Lung microvascular endothelial cell (primary cell): Measurements from ENCODE around the gene ZNF526. TPM values are rescaled to one million over a fixed set of nuclear protein-coding genes. Genes with fewer than 3 reads are reported as not detected.

Experiments used
- DNase-seq, 2 donors: peaks; one replicate each; pipeline versions ENCODE4 v3.0.0 to v3.0.0-alpha.2; 2010; ENCODE audit warnings: low read depth in 2 of 2
- total RNA-seq: library from RNA; depleted of rRNA; stranded (reverse); fragments of >200 nt; gene quantifications from 2 replicates; pipeline ENCODE4 v1.2.1, GENCODE V29; 2014

Gene ZNF526
- total RNA-seq, 1 donor from 2014 or later = 6.5 TPM

DNA sequence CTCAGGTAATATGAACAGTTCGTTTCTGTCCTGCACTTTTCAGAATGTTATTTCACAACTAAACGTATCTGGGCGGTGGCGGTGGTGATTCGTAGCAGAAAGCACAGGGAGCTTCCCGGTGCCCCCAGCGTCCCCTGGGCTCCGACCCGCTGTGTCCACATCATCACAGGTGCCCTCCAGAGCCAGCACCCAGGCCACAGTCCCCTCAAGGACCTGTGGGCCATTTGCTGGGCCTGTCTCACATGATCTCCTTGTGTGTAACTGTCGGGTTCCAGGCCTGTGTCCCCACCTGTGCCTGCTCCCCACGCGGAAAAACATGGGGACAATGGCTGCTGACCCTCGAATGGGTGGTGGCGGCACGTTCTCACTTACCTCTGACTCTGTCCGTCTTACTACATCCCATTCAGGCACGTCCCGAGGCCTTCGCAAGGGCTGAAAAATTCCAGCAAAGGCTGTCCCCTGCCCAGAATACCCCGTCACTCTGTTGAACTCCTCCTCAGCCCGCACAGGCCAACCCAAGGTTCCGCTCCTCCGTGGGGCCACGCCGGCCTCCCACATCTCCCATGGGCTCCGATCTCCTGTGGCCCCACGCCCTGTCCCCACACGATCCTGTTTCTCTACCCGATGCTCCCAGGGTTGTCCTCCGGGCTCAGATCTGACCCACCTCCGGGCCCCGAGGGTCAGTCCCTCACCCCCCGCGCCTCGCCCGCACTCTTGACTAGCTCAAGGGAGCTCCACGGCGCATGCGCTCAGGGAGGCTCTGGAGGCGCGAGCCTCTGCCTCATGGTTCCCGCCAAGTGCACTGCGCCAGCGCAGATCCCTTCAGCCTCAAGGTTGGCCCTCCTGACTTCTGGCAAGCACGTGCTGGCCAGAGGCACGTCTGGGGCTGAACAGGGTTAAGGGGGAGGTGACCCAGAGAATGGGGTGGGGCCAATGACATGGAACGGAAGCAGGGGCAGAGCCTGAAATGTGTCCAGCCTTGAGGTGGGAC lies 23.8 kb upstream of the ZNF526 start:
- DNase-seq = no peak

DNA sequence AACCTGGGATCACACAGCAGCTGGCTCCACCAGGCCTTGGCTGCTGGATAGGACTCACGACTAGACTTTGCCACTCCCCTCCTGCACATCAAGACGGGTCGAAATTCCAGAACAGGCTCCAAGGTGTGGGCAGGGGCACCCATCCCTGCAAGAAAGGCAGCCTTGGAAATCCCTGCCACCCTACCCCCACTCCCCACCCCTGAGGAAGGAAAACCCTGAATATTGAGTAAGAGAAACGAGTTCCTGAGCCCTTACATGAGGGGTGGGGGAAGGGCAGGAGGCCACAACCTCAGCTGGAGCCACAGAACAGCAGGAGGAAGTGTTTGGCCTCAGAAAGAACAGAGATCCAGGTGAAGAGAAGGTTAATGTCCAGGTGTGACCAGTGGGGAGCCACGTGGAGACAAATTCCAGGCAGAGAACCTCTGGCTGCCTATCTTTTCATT lies 22.7 kb upstream of the ZNF526 start:
- no peak for DNase-seq

DNA sequence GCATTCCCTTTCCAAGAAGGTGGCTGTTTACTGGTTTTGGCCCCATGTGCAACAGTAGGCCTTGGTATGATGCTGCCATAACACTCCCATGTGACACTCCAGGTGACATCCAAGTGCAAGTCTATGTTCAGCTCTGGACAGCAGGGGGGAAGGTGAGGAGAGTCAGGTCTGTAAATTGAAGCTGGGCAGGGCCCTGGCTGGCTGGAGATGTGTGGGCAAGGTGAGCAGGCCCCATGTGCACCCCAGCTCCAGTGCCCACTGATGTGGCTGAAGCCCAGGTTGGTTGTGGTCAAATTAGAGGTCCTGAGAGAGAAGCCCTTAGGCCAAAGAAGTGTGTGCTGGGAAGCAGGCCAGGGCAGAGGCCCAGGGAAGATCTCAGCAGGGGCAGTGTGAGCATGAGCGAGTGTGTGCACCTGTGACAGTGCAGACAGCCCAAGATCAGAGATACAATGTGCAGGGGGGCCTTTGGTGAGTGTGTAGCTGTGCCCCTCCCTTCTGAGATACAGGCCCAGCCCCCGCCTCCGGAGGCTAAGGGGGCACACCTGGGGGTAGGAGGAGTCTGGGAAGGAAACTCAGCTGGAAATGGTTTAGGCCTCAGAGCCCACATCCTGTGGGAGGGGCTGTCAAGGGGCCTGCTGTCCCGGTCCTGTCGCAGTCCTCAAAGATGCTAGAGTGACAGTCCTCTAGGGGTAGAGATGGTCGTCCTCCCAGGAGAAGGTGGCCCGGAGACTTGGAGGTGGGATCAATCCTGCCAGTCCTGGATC lies 21.3 kb upstream of the ZNF526 start:
- DNase-seq = no peak

DNA sequence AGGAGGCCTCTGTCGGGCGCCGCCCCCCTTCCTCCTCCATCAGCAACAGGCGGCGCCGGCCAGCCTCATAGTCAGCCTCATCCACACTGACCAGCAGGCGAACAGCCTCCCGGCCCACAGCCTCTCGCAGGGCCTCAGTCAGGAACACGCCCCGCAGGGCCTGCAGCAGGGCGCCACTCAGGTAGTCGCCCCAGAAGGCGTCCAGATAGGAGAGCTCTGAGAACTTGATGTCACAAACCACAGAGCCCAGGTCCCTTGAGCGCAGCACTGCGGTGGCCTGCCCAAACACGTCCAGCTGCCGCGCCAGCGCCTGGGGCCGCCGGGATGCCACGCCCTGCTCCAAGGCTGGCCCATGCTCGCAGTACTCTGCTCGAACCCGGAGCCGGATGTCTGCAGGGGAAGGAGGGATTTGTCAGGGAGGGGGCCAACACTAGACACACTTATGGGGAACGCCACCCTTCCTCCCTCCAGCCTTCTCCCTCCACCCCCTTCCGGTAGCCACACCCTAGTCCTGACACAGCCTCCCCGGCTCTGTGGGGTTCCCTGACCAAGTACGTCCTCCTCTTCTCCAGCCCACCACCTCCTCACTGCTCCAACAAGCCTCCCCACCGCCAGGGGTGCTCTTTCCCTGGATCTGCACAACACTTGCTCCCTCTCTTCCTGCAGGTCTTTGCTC lies 20.5 kb upstream of the ZNF526 start:
- no peak for DNase-seq

DNA sequence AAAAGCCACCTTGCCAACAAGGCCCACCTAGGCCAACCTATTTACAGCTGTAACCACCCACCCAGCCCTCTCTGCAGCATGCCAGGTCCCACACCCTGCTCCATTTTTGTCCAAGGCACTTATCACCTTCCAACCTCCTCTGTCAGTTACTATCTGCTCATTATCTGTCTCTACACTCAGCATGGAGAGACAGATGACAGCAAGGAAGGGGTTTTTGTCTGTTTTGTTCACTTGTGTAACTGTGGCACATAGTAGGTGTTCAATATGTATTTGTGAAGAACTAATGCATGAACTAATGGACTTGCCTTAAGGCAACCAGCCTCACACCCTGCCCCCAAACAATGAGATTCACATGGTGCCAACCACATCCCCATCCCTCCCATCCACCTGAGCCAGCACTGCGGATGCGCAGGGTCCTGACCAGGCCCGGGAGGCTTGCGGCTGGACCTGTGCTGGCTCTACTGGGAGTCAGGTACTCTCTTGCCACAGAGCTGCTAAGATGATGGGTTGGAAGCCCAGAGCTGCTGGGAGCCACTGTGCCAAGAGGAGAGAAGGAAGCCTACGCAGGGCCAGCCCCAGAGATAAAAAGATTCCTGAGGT lies 19.9 kb upstream of the ZNF526 start:
- no peak for DNase-seq

DNA sequence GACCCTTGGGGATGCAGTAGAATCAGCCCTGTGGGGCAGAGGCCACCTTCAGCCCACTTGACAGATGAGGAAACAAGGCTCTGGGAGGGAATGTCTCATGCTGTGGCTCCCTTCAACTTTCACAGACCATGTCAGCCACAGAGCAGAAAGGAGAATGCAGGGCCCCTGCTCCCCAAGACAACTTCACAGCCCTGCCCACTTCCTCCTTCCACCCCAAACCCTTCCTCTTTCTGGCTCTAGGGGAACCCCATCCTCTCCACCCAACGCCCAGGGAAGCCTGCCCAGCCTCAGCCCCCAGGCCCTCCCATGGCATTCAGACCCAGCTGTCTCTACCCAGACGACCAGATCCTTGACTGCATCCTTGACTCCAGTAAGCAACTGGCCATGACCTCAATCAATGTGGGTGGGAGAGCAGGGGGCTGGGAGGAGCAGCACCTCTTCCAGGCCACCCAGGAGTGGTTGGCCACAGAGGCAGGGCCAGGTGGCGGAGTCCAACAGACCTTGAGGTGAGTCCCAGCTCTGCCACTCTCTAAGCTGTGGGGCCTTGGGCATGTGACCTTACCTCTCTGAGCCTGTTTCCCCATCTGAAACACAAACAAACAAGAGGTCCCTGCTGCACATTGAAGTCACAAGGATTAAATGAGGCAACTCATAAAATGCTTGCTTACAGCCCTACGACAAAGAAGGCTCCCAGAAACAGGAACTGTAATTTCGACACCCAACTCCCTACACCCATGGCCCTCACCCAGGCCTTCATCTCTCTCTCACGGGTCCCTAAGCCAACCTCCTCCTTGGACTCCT lies 18.4 kb upstream of the ZNF526 start:
- DNase-seq = no peak

DNA sequence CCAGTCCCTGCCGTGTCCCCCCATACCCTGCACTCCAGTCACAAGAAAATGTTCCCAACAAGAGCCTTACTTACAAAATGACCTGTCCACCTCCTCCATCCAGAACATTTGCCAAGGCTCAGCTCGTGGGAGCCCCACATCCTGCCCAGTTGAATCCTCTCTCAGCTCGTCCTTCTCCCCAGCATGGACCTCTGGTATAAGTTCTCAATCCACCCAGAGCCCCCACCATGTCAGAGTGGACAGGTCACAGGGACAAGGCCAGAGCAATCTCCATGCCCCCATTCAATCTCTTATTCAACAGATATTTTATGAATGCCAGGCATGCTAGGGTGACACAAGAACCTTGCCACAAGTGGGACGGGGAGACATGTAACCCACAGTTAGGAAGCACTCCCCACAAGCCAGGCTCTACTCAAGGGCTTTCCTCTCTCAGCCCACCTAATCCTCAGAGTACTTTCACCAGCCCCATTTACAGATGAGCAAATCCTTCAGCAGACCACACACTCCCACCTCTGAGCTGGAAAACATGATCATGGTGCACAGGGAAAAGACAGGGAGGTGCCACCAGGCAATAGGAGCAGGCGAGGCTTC lies 17.7 kb upstream of the ZNF526 start:
- no peak for DNase-seq

DNA sequence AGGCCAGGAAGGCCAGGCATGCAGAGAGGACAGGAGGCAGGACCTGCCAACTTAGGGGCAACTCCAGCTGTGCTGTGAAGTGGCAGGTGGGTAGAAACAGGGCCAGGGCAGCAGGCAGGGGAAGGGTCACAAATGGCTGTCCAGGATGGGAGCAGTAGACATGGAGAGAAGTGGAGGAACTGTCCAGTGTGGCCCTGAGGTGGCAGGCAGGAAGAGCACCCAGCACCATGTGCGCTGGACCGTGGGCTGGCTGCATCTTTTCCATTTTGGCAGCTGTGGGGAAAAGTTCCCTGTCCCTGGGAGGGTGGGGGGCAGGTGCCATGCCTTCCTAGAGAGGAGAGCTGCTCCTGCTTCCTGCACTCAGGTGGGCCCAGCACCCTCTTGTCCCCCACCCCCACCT lies 16.4 kb upstream of the ZNF526 start:
- DNase-seq = no peak

DNA sequence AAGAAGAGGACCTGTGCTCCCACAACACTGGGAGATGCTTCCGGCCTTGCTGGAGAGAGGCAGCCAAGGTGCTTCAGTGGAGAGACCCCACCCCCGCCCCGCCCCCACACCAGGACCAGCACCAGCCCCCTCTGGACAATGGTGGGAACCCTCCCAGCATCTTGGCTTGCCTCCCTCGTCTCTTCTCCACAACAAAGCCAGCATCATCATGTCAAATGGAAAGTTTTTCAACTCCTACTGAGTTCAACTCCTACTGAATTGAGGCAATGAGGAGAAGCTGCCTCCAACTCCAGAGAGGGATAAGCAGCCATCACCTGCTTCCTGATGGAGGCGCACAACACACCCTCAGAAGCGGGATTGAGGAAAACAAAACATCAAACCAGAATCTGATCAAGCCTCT lies 15.4 kb upstream of the ZNF526 start:
- no peak for DNase-seq

DNA sequence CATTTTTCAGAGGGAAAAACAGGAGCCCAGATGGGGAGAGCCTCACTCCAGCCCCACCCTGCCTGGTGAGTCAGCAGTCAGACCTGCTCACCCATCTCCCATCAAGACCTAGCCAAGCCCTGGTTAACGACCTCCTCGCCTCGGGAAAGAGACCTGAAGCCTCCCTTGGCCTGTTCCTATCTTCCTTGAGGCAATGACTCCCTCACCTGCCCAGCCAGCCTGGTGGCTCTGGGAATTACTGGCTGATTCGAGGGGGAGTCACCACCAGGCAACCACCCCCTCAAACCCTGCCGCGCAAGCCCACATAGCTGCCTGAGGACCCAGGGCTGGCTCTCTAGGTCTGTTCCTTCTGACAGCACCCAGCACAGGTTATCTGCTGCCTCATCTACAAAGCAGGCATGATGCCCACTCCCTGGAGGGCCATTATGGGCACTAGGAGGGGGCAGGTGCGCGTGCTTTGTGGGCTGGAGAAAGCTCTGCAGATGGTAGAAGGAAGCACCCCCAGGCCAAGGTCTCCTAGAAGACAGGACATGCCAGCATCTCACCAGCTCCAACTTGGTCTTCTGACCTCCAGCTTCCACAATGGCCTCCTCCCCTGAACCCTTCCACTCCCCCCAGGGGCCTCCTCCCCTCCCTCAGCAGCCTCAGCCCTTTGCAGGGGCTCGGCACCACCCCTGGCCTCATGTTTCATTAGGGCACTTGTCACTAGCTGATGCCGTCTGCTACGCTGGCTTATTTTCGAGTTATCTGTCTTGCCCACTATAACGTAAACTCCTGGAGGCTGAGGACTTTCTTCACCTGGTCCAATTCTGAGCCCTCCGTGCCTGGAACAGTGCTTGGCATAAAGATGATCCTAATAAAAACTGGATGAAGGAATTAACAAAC lies 13.0 kb upstream of the ZNF526 start:
- DNase-seq = peak in 1 of 2 donors; percentile 26

DNA sequence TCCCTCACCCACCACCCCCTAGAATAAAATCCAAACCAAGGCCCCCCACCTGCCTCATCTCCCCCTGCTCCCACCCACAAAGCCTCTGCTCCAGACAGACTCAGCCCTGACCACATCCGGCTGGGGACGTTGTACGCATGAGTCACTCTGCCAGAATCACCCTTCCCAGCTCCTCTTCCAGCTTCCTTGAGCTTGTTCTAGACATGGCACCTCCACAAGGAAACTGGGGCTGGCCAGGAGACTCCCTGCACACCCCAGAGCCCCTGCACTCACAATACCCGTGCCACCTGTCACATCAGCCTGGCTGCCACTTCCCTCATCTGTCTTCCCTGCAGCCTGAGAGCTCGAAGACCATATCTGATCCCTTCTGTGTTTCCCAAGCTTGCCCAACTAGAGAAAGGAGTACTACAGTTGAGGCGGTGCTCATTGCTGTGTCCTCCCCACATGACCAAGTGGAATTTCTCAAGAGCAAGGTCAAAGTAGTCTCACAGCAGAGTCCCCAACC lies 12.3 kb upstream of the ZNF526 start:
- peak in 1 of 2 donors; percentile 85 for DNase-seq

DNA sequence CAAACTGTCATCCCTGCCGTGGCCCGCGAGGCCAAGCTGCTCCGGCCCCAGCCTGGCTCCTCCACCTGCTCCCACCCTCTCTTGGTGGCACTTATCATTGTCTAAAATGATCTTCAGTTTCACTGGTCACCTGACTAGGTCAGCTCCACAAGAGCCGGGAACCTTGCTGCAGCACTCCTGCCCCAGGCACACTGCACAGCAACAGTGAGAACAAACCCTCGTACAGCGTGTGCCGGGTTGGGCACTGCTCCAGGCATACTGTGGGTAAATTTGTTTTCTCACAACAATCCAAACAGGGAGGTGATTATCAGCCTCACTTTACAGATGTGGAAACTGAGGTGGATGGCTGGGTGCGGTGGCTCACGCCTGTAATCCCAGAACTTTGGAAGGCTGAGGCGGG lies 11.5 kb upstream of the ZNF526 start:
- no peak for DNase-seq

DNA sequence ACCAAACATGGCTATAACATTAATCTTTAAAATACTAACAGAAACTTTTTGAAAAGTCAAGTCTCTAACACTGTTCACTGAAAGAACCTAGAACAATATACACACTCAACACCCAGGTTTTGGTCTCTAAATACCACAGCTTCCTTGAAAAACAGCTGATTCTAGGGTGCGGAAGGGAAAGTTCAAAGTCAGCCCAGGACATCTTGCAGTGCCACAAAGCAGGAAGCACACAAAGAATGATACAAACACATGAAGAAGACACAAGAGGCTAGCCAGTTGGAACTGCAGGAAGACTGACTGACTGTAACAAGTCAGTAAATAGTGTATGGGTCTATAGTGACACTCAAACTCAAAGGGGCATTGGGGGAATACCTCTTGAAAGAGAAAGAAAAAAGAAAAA lies 7.2 kb upstream of the ZNF526 start:
- no peak for DNase-seq

DNA sequence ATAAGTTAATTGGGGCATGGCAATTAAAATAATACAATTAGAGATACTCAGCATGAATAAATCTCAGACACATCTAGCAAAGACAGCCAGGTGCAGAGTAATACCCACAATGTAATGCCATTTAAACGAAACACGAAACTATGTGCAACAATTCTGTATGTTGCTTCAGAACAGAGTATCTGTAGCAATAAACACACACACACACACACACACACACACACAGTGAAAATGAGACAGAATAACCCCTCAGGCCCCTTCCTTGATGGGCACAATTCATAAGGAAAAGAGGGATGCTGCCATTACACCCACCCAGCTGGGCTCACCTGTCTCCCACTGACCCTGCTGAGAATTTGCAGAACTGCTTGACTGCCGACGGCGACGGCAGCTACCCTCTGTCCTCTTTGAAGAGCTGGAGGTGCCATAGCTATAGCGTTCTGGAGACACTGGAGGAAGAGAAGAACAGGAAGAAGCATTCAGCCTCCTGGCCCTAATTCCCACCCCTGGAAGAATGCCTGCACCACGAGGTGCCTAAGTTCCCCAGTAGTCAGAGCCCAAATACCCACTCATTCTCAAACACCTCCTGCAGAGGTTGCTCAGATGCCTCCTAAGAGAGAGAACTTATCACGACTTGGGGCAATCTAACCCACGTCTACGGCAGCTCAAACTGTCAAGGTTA lies 5.2 kb upstream of the ZNF526 start:
- DNase-seq = no peak

DNA sequence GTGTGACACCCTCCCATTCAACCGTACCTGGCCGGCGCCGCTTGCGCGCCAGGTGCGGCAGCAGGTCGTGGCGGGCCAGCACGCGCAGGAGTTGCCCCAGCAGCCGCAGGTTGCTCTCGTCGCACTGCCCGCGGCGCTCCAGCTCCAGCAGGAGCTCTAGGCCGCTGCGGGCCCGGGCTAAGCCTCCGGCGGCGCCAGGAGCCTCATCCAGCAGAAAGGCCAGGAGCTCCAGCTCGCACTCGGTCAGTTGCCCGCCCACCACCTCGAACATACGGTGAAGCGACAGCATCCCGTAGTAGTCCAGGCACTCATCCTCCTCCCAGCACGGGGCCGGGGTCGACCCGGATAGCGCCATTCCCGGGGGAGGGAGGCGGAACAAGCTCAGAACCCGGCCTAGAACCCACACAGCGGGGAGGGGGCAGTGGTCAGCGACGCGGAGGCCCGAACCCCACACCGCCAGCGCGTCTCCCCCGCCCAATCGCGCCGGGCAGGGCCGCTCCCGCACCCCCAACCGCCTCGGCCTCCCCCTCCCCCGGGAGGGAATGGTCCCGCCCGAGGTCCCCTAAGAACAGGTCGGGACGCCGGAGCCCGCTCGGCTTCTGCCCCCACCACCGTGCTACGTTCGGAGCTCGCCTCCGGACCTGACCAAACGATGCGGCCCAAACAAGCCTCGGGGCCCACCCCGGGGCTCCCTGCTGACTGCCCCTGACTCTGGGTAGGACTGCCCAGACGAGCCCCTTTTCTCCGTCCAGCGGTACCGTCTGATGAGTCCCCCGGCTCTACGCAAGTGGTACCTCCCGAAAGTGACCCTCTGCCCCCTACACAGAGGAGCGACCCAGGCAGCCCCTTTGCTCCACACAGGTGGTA lies 3.2 kb upstream of the ZNF526 start:
- peak; percentile 39 to 52 for DNase-seq

DNA sequence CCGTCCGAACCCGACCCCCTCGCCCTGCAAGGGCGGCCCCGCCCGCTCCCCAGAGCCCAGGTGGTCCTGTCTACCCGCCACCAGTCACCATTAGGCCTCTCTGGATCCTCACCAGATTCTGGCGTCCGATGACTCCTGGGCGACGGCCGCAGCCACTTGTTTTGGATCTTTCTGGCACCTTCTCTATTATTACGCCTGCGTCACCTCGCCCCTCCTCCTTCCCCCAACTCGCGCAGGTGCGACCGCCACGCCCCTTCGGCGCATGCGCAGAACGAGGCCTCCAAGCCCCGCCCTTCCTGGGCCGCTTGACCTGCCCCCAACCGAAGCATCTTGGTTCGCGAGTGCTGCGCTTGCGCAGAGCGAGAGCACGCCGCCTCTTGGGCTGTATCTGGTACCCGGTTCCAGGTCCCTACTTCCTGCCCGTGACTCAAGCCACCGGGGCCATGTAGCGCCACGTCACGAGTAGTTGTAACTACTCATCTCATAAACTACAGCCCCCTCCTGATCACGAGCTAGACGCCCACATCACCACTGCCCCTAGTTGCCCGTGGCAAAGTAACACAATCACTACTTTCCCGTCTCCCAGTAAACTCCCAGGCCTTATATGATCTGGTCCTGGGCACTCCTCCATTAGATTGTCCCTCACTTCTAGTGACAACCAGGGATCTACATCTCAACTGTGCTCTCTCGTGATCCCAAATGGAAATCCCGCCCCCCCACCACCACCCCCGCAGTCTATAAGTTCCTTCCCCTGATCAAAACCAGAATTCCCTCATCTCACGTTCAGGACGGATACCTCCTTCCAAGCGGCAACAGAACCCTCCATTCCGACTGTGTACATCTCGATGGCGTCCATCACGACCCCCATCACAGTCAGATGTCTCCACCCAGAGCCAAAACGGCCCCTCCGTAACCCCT lies 2.3 kb upstream of the ZNF526 start, which contains the start of gene DEDD2:
DEDD2 (minus strand) TSS at position 158 of the 918 bp plus-strand sequence. CDS start 670 bp downstream, outside the sequence.
- peak; percentile 96 to 97 for DNase-seq
